Superior temporal gyrus (tissue), 1 donor: Measurements from ENCODE around the gene MAP2K5.

Experiments used
- DNase-seq: peaks from one replicate; pipeline ENCODE4 v3.0.0-alpha.2; 2016; ENCODE audit errors: extremely low spot score

The MAP2K5 gene

DNA sequence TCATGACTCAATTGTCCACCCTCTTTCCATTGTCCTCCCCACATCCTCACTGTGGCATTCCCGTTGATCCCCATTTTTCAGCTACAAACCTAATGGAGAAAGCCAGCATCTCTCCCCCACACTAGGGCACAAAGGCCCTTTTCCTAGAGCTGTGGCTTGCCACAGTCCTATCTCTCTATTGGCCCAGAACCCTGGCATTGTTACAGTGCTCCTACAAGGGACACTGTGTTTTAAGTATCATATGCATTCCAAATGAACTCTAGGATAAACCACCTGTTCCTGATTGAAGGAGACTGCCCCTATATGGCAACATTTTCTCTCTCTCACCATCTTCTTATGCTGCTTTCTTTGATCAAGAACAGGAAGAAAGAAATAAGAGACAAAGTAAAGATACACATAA is 213.4 kb downstream of the MAP2K5 start:
- DNase-seq, result no peak

GRCh38 chr15:67758619-67759300 is 216.3 kb downstream of the MAP2K5 start:
- DNase-seq, result no peak

DNA sequence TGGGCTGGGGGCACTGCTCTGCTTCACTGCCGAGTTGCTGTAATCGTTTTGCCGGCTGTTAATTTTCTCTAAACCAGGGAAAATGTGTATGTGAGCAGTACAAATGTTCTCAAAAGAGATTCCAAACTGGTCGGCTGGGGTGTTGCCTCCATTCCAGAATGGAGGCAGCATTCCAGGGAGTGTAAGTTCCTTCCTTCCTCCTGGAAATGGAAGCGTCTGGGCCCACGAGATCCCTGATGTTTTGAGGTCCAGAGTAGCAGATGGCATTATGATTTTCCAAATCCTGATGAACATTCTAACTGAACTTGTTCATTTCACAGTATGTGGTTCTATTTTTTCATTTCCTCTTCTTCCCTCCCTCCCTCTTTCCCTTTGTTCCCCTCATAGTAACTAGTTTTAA is 218.4 kb downstream of the MAP2K5 start:
- DNase-seq, result no peak

DNA sequence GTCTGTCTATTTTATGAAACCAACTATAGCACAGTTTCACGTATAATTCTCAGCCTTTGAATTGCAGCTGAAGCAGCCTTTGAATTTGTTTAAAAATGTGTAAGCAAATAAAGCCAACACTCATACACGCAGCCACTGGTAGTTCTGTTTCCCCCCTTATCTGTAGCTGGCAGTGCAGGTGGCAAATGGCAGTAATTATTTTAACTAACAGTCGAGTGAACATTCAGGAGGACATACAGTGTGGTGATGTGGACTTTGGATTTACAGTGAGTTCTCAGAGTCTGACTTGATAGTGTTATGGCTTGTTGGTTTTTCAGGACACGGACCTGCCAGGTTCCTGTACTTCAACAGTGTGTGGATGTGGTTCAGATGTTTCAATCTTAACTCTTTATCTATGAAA is 218.8 kb downstream of the MAP2K5 start:
- no peak for DNase-seq

DNA sequence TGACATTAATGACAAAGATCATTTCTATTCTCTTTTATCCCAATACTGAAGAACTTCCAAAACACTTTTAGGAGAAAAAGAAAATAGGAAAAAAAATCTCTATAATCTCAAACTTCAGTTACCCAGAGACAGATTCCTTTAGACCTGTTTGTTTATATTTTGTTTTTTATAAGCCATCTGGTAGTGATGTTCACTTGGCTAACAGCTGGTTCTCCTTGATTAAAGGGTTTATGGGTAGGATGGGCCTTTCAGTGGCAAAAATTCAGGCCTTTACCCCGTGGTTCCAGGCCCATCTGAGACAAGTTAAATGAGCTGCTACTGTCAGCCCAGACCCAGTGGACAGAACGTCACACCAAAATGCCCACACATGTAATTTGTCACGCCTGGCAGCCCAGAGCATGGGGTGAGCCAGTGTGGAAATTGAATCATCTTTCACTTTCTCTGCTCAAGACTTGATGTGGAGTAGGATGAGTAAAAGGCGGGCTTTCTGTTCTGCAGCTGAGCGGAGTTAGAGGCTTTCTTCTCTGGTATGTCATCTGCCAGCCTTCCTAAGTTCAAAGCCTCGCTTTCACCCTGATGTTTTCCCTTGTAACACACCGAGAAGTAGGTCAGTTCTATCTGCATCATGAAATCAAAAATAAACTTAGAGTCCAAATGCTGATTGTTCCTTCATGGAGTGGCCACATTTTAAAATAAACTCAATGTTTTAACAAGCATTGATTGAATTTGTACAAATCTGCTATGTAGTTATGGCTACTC is 220.3 kb downstream of the MAP2K5 start:
- DNase-seq, result no peak

GRCh38 chr15:67765701-67766100 is 223.2 kb downstream of the MAP2K5 start:
- no peak for DNase-seq

GRCh38 chr15:67766968-67767367 is 224.5 kb downstream of the MAP2K5 start:
- DNase-seq, result no peak

GRCh38 chr15:67768313-67768977 is 225.9 kb downstream of the MAP2K5 start:
- no peak for DNase-seq

GRCh38 chr15:67769497-67770357 is 227.2 kb downstream of the MAP2K5 start:
- DNase-seq, result no peak

DNA sequence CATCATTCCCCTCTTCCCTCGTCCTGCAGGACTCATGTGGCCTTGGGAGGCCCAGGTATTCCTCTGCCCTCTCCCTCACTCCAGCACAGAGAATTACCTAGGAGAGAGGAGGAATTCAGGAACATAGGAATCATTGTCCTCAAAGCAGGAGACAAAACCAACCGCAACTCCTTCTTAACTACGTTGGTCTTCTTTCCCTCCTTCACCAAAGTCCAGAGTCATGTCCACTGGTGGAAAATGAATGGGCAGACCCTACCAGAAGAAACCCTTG is 227.8 kb downstream of the MAP2K5 start:
- DNase-seq, result no peak

DNA sequence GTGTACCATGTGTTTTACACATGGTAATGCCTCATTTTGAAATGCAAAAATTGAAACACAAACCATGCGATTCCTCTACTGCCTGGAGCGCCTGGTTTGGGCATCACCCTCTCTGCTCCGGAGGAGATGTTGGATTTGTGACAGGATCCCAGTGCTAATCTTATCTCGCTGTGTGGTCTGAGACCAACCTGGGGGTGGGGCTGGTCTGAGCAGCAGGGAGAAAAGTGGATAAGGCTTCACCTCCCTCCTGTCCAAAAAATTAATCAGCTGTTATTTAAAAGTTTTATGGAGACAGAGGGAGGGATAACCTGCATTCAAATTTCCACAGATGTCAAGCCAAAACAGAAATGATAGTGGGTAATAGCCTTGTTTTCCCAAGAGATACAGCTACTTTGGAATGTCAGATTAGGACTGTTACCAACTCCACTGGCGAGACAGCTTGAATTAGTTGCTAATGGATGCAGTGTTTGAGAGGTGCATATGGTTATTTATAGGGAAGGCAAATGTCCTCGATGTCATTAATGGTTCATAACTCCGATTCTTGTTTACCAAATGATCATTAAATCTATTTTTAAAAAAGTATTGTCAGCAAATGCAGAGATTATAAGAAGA is 228.8 kb downstream of the MAP2K5 start:
- no peak for DNase-seq

GRCh38 chr15:67774626-67775025 is 232.1 kb downstream of the MAP2K5 start:
- DNase-seq, result no peak

- no peak for DNase-seq
These were observed 232.7 kb downstream of the MAP2K5 start for GRCh38 chr15:67775250-67775649.

DNA sequence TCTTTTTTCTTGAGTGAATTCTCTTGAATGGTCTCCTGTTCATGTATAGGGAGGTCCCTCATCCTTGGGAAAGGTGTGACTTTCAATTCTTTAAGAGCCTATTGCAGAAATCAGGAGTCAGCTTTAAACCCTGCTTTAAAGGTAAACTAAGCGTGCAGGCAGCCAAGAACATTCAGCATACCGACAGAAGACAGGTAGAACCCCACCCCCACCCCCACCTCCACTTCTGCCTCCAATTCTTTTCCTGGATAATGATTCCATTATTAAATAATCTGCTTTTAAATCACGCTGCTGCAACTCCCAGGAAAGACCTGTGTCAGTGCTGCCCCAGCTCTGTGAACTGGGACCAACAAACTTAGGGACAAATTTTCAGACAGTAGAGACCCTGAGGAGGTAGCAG is 233.5 kb downstream of the MAP2K5 start:
- DNase-seq, result no peak

GRCh38 chr15:67776600-67776999 is 234.1 kb downstream of the MAP2K5 start:
- DNase-seq, result no peak

DNA sequence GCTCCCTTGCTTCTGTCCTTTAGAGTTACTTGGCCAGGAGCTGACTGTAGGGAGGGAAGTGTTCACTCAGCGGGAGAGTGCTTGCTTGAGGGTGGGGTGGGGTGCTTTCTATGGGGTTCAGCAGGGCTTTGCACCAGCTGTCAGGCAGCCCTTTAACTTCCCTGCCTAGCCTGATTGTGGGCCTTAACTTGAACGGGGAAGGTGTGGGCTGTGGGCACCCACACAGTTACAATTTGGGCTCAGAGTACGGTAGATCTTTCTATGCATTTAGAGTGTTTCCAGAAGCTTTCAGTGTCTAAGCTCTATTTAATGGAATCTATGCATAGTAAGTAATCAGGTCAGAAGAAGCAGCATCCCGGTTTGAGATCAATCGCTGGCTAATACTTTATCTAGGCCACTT is 234.6 kb downstream of the MAP2K5 start:
- DNase-seq, result no peak

DNA sequence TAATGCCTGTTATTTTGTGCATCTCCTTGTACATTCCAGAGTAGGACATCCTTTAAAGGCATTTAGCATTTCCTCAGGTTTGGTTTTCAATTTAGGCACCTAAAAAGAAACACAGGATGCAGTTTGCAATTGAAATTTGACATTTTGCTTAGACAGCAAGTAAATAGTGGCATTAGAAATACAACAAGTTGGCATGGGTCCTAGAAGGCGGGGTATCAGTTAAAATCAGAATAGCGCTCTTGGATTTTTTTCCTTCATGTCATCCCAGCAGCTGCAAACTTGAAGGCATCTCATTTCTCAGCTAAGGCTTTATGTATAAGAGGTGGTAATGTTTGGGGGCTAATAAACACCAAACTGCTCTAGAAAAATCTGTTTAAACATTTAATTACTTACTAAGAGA is 235.3 kb downstream of the MAP2K5 start:
- DNase-seq, result no peak

DNA sequence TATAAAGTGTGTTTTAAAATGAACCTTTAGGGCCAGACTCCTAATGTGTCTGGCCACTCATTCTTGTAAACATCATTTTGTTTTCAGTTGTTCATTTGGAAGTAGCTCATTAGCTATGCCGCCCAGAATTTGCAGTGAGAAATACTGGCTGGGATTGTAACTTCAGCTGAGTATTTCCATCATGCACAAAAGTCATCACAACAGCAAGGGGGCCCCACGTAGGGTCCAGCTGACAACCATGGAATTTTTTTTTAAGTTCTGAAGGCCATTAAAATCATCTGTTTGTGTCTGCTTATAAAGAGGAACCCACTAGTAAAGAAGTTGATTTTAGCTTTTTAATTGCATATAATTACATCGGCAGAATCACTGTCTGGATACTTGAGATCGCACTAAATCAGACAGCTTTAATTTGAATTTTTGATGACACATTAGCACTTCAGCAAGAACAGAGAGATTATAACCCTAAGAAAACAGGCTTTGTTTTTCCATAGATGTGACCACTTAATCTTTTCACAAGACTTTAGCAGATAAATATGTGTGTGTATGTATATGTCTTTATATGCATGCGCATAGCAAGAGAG is 236.6 kb downstream of the MAP2K5 start:
- no peak for DNase-seq

DNA sequence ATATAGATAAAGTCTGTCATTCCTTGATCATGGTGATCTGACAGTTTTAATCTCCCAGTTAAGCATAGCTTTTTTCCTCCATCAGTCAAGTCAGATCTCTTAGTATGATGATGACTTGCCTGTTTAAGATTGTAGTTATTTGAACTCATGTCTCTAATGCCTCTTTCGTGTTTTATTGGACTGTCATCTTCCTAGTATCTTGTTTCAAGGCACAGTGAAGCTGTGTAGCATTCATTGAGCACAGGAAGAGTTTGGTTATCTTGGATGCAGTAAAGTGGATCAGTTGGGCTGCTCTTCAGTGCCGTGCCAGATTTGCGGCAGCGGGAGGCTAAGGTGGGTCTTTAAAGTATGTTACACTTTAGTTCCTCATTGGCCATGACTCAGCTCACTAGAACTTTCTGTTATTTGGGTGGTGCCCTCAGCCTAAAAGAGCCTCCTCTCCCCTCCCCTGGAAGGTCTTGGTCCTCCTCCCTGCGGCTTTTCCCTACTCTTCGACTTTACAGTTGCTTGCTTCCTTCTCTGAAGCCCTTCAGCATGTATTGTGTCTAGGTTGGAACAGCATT is 237.1 kb downstream of the MAP2K5 start:
- DNase-seq, result no peak

DNA sequence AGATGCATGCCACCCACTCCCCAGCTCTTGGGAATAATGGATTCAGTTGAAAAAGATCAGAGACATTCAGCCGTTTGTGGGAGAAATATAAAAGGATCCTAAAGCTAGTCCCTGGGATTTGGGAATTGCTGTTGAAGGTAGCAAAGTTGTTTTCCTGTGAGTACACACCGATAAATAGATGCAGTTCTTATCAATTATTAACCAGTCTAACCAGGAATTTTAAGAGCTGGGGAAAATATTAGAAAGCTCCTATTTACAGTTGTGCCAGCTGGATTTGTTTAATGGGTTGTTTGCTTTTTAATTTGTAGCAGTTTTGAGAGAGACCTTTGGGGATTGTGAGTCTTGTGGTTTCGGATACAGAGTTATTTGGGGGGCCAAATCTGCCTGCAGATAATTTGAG is 238.6 kb downstream of the MAP2K5 start:
- DNase-seq, result no peak
